ENCODE measurements around the gene UBL7. TPM values are rescaled to one million over a fixed set of nuclear protein-coding genes. Genes with fewer than 3 reads are reported as not detected.

The UBL7 gene
- total and polyA plus RNA-seq, 10 of the 15 experiments (the other 5 are each of a cell fraction or from before 2014, with no cell fraction given) = 25.9 to 145 (median 90.1) TPM

GRCh38 chr15:74466570-74466969, 5.6 kb upstream of the UBL7 start (continued):
- TF ChIP-seq PKNOX1 (IDR thresholded peaks at IDR 0.05) = no peak
- no peak for TF ChIP-seq REST (IDR thresholded peaks at IDR 0.05; ENCODE audit: low read depth, low read length)
- TF ChIP-seq SMC3 (IDR thresholded peaks at IDR 0.05; ENCODE audit: borderline replicate concordance, low read length) = no peak

- ChIA-PET POLR2A (interaction anchor here (0.8 kb wide), 1 partner anchor 89 kb away, joined by 3 read pairs; no protein-coding TSS in a partner anchor), SMC1A (ENCODE audit: uncharacterized antibody, unreplicated experiment) (interaction anchor here (1.0 to 1.1 kb wide), 4 partner anchors 10 to 81 kb away, joined by 3 to 4 read pairs (median 3); no protein-coding TSS in a partner anchor), CTCF (interaction anchor here (1.3 kb wide), 1 partner anchor 24 kb away, joined by 3 read pairs; no protein-coding TSS in a partner anchor), RAD21 (ENCODE audit: unreplicated experiment) (interaction anchor here (0.8 kb wide), 1 partner anchor 86 kb away, joined by 3 read pairs; no protein-coding TSS in a partner anchor)
- Histone ChIP-seq H3K4me3 (no peak overlapping the region), H3K27ac (ENCODE audit: control insufficient read depth, insufficient read depth) (peak overlapping the region; percentile 53), H3K36me3 (ENCODE audit: control insufficient read depth in 2 of 2, insufficient read depth in 2 of 2, low read length in 1 of 2) (peaks cover 0 to 3% of the 10 kb centered on the region in 2 experiments; a peak in 1 of 4 replicates), H3K79me2 (ENCODE audit: control insufficient read depth, insufficient read depth, low read length) (peaks cover 50% of the 10 kb centered on the region), H4K20me1 (ENCODE audit: control insufficient read depth, insufficient read depth) (no peaks in the 10 kb centered on the region), H3K4me2 (ENCODE audit: control insufficient read depth, insufficient read depth) (peak overlapping the region; percentile 71), H2AFZ (ENCODE audit: control insufficient read depth, low read depth, low read length) (no peak overlapping the region), H3K9ac (ENCODE audit: control insufficient read depth, insufficient read depth, low read length) (no peak overlapping the region), H3K4me1 (ENCODE audit: control insufficient read depth, insufficient read depth, low read length) (peaks cover 8% of the 10 kb centered on the region), H3K27me3 (replicated peaks in 1 of 2; ENCODE audit: control insufficient read depth in 2 of 2, insufficient read depth in 2 of 2, low read length in 1 of 2) (no peaks in the 10 kb centered on the region), H3K9me3 (replicated peaks; ENCODE audit: control insufficient read depth, insufficient read depth, low read length) (peaks cover 3% of the 10 kb centered on the region; the same call in 2 of the 3 replicates)
- in situ Hi-C loops (cut with MboI) (no loop called here), intact Hi-C loops (cut with micrococcal nuclease; ENCODE audit: unreplicated experiment) (no loop called here)
- DNase-seq (ENCODE audit: low read depth, low spot score) = no peak
- FAIRE-seq = no peak
- ATAC-seq = no peak
- 50% methylated on average over 2 of the region's 2 CpGs for WGBS (ENCODE audit: insufficient coverage, insufficient replicate concordance, low lambda C conversion rate, missing lambda C conversion rate)
- BruUV-seq (replicated peaks) = no TSS peak
- TF ChIP-seq BHLHE40 (IDR thresholded peaks at IDR 0.05; ENCODE audit: borderline replicate concordance in 1 of 2, low read depth in 2 of 2, low read length in 1 of 2) (no peak), GATAD2B (conservative IDR thresholded peaks at IDR 0.05; ENCODE audit: low read depth) (no peak), SMAD5 (IDR thresholded peaks at IDR 0.05; ENCODE audit: low read depth) (no peak), HCFC1 (IDR thresholded peaks at IDR 0.05; ENCODE audit: low read length) (no peak), MLLT1 (IDR thresholded peaks at IDR 0.05) (no peak), CEBPZ (IDR thresholded peaks at IDR 0.05; ENCODE audit: low read depth, low read length) (no peak), FOXK2 (IDR thresholded peaks at IDR 0.05) (no peak), MTA2 (IDR thresholded peaks at IDR 0.05; ENCODE audit: low read depth) (no peak), STAT3 (IDR thresholded peaks at IDR 0.05; ENCODE audit: low read depth, low read length) (no peak)
Observed at GRCh38 chr15:74464897-74465296, 3.9 kb upstream of the UBL7 start.

All from GM12878 (cell line).